Measurements from ENCODE around the gene SNX25.

GRCh38 chr4:185242749-185243533 is 33.5 kb downstream of the SNX25 start:
- TF ChIP-seq CTCF (IDR thresholded peaks at IDR 0.05 in 8 of 11, conservative IDR thresholded peaks at IDR 0.05 in 3 of 11), result no peak
- TF ChIP-seq POLR2A (IDR thresholded peaks at IDR 0.05), result no peak
